ENCODE results near the gene TSPAN8.
"Not testable (repeated sequence)": the region's sequence is repeated elsewhere in the genome, so short reads cannot be mapped to it uniquely, and the experiment has no call there.

TSPAN8 gene

DNA sequence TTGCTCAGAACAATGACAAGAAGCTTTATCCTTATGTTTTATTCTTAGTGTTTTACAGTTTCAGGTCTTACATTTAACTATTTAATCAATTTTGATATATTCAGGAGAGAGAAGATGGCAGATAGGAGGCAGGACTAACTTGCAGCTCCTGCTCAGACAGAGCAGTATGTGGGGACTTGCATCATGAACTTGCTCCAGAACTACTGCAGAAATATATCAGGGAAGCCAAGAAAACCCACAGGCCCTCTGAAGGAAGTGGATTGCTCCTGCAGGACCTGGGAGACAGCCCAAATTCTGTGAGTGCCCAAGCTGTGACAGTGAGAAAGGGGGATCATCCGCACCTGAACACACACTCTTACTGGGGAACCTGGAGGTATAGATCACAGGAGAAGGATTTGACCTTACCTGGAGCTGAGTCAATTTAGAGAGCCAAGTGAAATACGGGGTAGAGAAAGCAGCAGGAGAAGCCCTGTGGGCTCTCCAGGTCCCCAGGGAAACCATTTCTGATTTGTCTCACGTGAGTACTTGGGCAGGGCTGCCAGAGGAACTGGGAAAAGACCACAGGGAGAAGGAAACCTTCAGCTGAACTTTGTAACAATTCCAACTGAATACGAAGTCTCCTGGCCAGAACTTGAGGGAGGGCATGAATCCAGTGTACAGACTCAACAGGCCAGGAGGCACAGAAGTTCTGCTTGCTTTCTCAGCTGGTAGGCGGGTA, 28.9 kb upstream of the TSPAN8 start:
- Histone ChIP-seq H3K9me3 (ENCODE audit: control insufficient read depth, insufficient read depth, low read length) (no peaks in the 10 kb centered on the region), H3K27me3 (ENCODE audit: control insufficient read depth, insufficient read depth, low read length) (no peaks in the 10 kb centered on the region), H3K27ac (ENCODE audit: low read length) (no peak overlapping the region), H3K36me3 (ENCODE audit: control insufficient read depth, insufficient read depth, low read length) (no peaks in the 10 kb centered on the region), H3K4me3 (ENCODE audit: low read length) (no peak overlapping the region), H3K4me1 (ENCODE audit: control insufficient read depth, insufficient read depth, low read length) (no peaks in the 10 kb centered on the region)
- DNase-seq (ENCODE audit: low read depth, low spot score), result no peak
- WGBS (ENCODE audit: insufficient coverage, insufficient read length), result no CpG with 5 or more reads among the region's 5 CpGs

DNA sequence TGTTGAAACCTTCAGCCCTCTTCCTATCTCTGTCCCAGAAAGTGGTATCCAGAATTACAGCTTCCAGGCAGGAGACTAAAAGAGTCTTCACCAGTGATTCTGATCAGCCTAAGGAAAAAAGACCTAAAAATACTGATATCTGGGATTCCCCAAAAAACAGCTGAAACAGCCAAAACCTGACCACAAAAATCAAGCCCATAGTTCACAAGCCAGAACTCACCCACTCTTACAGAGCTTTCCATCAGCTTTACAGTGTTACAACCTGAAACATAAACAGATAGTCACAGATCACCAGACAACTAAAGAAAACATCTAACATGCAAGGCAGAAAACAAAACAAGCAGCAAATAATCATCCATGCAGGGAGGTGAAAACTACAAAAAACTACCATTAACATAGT, 26.0 kb upstream of the TSPAN8 start:
- no peaks in the 10 kb centered on the region for H3K36me3 ChIP-seq (ENCODE audit: control insufficient read depth, insufficient read depth, low read length)
- DNase-seq (ENCODE audit: low read depth, low spot score), result no peak
- H3K27me3 ChIP-seq (ENCODE audit: control insufficient read depth, insufficient read depth, low read length), result no peaks in the 10 kb centered on the region
- H3K4me3 ChIP-seq (ENCODE audit: low read length), result no peak overlapping the region
- H3K4me1 ChIP-seq (ENCODE audit: control insufficient read depth, insufficient read depth, low read length), result no peaks in the 10 kb centered on the region
- no peak overlapping the region for H3K27ac ChIP-seq (ENCODE audit: low read length)
- H3K9me3 ChIP-seq (ENCODE audit: control insufficient read depth, insufficient read depth, low read length), result no peaks in the 10 kb centered on the region

DNA sequence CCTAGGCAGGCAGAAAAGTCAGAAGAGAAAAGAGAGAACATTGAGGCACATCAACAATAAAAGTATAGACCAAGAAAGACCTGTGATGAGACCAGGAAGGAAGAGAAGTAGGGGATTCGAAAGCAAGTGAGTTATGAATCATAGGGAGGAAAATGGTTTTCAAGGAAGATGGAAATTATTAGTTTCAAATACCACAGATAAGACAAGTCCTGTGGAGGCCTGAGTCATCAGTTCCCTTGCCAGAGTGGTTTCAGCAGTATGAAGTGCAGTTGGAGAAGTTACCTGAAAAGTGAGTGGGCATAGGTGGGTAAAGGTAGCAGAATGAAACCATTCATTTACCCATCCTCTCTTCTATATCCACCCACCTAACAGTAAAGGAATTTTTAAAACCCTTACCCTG, 25.2 kb upstream of the TSPAN8 start:
- Histone ChIP-seq H3K4me1 (ENCODE audit: control insufficient read depth, insufficient read depth, low read length) (no peaks in the 10 kb centered on the region), H3K4me3 (ENCODE audit: low read length) (no peak overlapping the region), H3K27ac (ENCODE audit: low read length) (no peak overlapping the region), H3K36me3 (ENCODE audit: control insufficient read depth, insufficient read depth, low read length) (no peaks in the 10 kb centered on the region), H3K9me3 (ENCODE audit: control insufficient read depth, insufficient read depth, low read length) (no peaks in the 10 kb centered on the region), H3K27me3 (ENCODE audit: control insufficient read depth, insufficient read depth, low read length) (no peaks in the 10 kb centered on the region)
- no peak for DNase-seq (ENCODE audit: low read depth, low spot score)
- no CpG with 5 or more reads among the region's 1 CpG for WGBS (ENCODE audit: insufficient coverage, insufficient read length)

DNA sequence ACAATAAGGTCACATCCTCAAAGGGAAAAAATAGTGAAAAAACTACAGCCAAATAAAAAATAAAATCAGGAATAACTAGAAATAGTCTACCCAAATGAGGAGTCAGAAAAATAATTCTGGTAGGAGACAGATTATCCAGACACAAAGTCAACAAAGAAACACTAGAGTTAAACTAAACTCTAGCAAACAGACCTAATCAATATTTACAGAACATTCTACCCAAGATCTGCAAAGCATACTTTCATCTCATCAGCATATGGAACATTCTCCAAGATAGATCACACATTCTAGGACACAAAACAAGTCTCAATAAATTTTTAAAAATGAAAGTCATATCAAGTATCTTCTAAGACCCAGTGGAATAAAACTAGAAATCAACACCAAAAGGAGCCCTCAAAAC, 20.4 kb upstream of the TSPAN8 start:
- Histone ChIP-seq H3K4me1 (ENCODE audit: control insufficient read depth, insufficient read depth, low read length) (no peaks in the 10 kb centered on the region), H3K4me3 (ENCODE audit: low read length) (no peak overlapping the region), H3K27me3 (ENCODE audit: control insufficient read depth, insufficient read depth, low read length) (no peaks in the 10 kb centered on the region), H3K27ac (ENCODE audit: low read length) (no peak overlapping the region), H3K36me3 (ENCODE audit: control insufficient read depth, insufficient read depth, low read length) (no peaks in the 10 kb centered on the region), H3K9me3 (ENCODE audit: control insufficient read depth, insufficient read depth, low read length) (no peaks in the 10 kb centered on the region)
- DNase-seq (ENCODE audit: low read depth, low spot score), result no peak

DNA sequence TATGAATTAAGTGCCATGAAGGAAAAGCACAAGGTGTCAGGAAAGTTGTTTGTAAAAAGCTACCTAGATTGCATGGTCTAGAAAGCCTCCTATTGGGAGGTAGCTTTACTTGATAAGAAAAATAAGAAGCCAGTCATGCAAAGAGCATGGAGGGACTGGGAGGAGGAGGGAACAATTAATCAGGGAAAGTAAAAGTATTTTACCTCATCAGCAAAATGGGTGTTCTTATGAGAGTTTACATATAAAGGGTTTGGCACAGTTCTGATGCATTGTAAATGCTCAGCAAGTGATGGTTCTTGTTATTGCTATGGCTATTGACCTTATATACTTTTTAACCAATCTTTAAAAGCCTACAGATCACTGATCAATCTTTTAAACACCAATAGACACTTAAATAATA, 17.0 kb upstream of the TSPAN8 start:
- Histone ChIP-seq H3K4me3 (ENCODE audit: low read length) (no peak overlapping the region), H3K27ac (ENCODE audit: low read length) (no peak overlapping the region), H3K36me3 (ENCODE audit: control insufficient read depth, insufficient read depth, low read length) (no peaks in the 10 kb centered on the region), H3K9me3 (ENCODE audit: control insufficient read depth, insufficient read depth, low read length) (no peaks in the 10 kb centered on the region), H3K27me3 (ENCODE audit: control insufficient read depth, insufficient read depth, low read length) (no peaks in the 10 kb centered on the region), H3K4me1 (ENCODE audit: control insufficient read depth, insufficient read depth, low read length) (no peaks in the 10 kb centered on the region)
- no peak for DNase-seq (ENCODE audit: low read depth, low spot score)

DNA sequence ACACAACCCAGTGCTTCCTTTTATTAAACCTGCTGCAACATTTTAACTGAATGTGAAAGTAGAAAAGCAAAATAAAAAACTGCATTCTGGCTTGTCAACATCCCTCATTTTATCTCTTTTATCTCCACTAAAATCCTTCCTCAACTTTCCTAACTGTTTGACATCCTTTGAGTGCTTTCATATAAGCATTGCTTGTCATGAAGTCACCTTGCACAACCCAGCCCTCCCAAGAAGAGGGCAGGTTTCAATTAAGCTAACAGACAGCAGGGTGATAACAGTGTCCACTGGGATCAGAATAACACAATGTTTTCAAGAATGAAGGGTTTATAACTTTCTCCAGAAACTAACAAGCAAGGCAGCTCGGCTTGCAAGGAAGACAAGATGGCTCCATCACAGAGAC, 16.3 kb upstream of the TSPAN8 start:
- DNase-seq (ENCODE audit: low read depth, low spot score), result no peak
- no peaks in the 10 kb centered on the region for H3K4me1 ChIP-seq (ENCODE audit: control insufficient read depth, insufficient read depth, low read length)
- no CpG with 5 or more reads among the region's 1 CpG for WGBS (ENCODE audit: insufficient coverage, insufficient read length)
- H3K9me3 ChIP-seq (ENCODE audit: control insufficient read depth, insufficient read depth, low read length), result no peaks in the 10 kb centered on the region
- H3K36me3 ChIP-seq (ENCODE audit: control insufficient read depth, insufficient read depth, low read length), result no peaks in the 10 kb centered on the region
- H3K27me3 ChIP-seq (ENCODE audit: control insufficient read depth, insufficient read depth, low read length), result no peaks in the 10 kb centered on the region
- H3K4me3 ChIP-seq (ENCODE audit: low read length), result no peak overlapping the region
- H3K27ac ChIP-seq (ENCODE audit: low read length), result no peak overlapping the region

DNA sequence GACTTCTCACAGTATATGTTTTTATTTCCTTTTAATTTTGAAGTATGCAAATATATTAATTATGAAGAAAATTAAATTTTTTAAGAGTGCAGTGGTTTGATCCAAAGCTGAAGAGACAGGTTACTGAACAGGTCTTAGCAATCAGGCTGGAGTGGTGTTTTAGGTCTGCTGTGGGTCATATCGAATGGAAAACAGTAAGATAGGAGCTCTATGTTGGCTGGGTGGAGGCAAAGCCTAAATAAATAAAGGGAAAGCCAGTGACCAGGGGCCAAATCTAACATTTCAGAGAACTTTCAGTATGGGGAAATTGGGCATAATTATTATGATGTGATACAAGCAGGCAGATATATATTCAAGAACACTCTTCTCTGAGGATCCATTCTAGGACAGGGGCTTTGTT, 12.7 kb upstream of the TSPAN8 start:
- Histone ChIP-seq H3K27ac (ENCODE audit: low read length) (no peak overlapping the region), H3K36me3 (ENCODE audit: control insufficient read depth, insufficient read depth, low read length) (peaks cover 3% of the 10 kb centered on the region; the same call in 1 of the 2 replicates), H3K27me3 (ENCODE audit: control insufficient read depth, insufficient read depth, low read length) (no peaks in the 10 kb centered on the region), H3K4me1 (ENCODE audit: control insufficient read depth, insufficient read depth, low read length) (no peaks in the 10 kb centered on the region), H3K9me3 (ENCODE audit: control insufficient read depth, insufficient read depth, low read length) (no peaks in the 10 kb centered on the region), H3K4me3 (ENCODE audit: low read length) (no peak overlapping the region)
- WGBS (ENCODE audit: insufficient coverage, insufficient read length), result no CpG with 5 or more reads among the region's 1 CpG
- DNase-seq (ENCODE audit: low read depth, low spot score), result no peak

DNA sequence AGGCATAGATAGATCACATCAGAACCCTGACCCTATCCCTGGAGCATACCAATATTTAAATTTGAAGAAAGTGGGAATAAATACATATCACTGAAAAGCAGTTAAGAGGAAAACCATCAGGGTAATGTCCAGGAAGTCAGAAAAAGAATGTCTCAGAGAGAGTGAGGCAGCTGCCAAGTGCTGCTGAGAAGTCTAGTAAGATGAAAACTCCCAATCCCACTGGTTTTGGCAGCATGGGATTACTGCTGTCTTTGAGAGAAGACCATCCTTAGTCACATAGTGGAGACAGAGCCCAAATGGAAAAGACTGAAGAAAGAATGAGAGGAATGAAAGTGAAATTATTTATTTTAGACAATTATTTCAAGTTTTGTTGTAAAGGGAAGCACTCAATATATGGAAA, 11.5 kb upstream of the TSPAN8 start:
- Histone ChIP-seq H3K27me3 (ENCODE audit: control insufficient read depth, insufficient read depth, low read length) (no peaks in the 10 kb centered on the region), H3K4me1 (ENCODE audit: control insufficient read depth, insufficient read depth, low read length) (no peaks in the 10 kb centered on the region), H3K27ac (ENCODE audit: low read length) (no peak overlapping the region), H3K4me3 (ENCODE audit: low read length) (no peak overlapping the region), H3K36me3 (ENCODE audit: control insufficient read depth, insufficient read depth, low read length) (peaks cover 3% of the 10 kb centered on the region; the same call in 1 of the 2 replicates), H3K9me3 (ENCODE audit: control insufficient read depth, insufficient read depth, low read length) (no peaks in the 10 kb centered on the region)
- DNase-seq (ENCODE audit: low read depth, low spot score), result no peak

DNA sequence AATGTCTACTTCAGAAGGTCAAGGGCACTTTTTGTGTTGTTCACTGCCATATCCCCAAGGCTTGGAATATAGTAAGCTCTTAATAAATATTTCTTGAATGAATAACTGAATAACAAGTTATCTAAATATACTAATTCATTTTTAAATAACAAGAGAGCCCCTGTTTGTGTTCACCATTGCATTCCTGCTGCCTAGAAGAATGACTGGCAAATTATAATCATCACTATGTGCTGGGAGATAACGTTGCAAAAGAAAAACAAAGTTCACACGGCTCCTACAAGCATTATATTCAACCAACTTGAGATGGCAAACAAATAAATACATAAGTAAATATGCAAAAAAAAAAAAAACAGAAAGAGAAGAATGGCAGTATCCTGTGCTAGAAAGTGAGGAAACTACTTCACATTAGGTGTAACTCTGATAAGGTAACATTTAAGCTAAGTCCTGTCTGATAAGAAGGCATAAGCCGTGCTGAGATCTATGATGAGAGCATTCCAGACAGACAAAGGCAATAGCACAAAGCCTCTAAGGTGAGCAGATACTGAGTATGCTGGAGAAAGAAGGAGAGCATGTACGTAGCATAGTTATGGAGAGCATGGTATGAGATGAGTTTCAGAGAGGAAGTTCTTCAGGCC, 9.2 kb upstream of the TSPAN8 start:
- no CpG with 5 or more reads among the region's 4 CpGs for WGBS (ENCODE audit: insufficient coverage, insufficient read length)
- H3K4me1 ChIP-seq (ENCODE audit: control insufficient read depth, insufficient read depth, low read length), result no peaks in the 10 kb centered on the region
- H3K4me3 ChIP-seq (ENCODE audit: low read length), result no peak overlapping the region
- H3K27me3 ChIP-seq (ENCODE audit: control insufficient read depth, insufficient read depth, low read length), result no peaks in the 10 kb centered on the region
- H3K36me3 ChIP-seq (ENCODE audit: control insufficient read depth, insufficient read depth, low read length), result peaks cover 3% of the 10 kb centered on the region; the same call in 1 of the 2 replicates
- H3K27ac ChIP-seq (ENCODE audit: low read length), result no peak overlapping the region
- DNase-seq (ENCODE audit: low read depth, low spot score), result no peak
- H3K9me3 ChIP-seq (ENCODE audit: control insufficient read depth, insufficient read depth, low read length), result no peaks in the 10 kb centered on the region

DNA sequence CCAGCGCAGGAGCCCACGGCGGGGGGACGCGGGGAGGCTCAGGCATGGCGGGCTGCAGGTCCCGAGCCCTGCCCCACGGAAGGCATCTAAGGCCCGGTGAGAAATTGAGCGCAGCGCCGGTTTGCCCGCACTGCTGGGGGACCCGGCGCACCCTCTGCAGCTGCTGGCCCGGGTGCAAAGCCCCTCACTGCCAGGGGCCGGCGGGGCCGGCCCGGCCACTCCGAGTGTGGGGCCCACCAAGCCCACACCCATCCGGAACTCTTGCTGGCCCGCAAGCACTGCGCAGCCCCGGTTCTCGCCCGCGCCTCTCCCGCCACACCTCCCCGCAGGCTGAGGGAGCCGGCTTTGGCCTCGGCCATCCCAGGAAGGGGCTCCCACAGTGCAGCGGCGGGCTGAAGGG, 8.5 kb upstream of the TSPAN8 start:
- no peak overlapping the region for H3K4me3 ChIP-seq (ENCODE audit: low read length)
- no peak overlapping the region for H3K27ac ChIP-seq (ENCODE audit: low read length)
- H3K27me3 ChIP-seq (ENCODE audit: control insufficient read depth, insufficient read depth, low read length), result no peaks in the 10 kb centered on the region
- H3K36me3 ChIP-seq (ENCODE audit: control insufficient read depth, insufficient read depth, low read length), result peaks cover 3% of the 10 kb centered on the region; the same call in 1 of the 2 replicates
- WGBS (ENCODE audit: insufficient coverage, insufficient read length), result no CpG with 5 or more reads among the region's 34 CpGs
- no peaks in the 10 kb centered on the region for H3K4me1 ChIP-seq (ENCODE audit: control insufficient read depth, insufficient read depth, low read length)
- H3K9me3 ChIP-seq (ENCODE audit: control insufficient read depth, insufficient read depth, low read length), result no peaks in the 10 kb centered on the region
- DNase-seq (ENCODE audit: low read depth, low spot score), result no peak

DNA sequence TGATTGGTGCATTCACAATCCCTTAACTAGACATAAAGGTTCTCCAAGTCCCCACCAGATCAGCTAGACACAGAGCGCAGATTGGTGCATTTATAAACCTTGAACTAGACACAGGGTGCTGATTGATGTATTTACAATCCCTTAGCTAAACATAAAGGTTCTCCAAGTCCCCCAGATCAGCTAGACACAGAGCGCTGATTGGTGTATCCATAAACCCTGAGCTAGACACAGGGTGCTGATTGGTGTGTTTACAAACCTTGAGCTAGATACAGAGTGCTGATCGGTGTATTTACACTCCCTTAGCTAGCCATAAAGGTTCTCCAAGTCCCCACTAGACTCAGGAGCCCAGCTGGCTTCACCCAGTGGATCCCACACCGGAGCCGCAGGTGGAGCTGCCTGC, 8.0 kb upstream of the TSPAN8 start:
- not testable (repeated sequence) for H3K27ac ChIP-seq (ENCODE audit: low read length); H3K4me3 ChIP-seq (ENCODE audit: low read length); H3K9me3 ChIP-seq (ENCODE audit: control insufficient read depth, insufficient read depth, low read length); DNase-seq (ENCODE audit: low read depth, low spot score); H3K4me1 ChIP-seq (ENCODE audit: control insufficient read depth, insufficient read depth, low read length); H3K27me3 ChIP-seq (ENCODE audit: control insufficient read depth, insufficient read depth, low read length); H3K36me3 ChIP-seq (ENCODE audit: control insufficient read depth, insufficient read depth, low read length)
- no CpG with 5 or more reads among the region's 5 CpGs for WGBS (ENCODE audit: insufficient coverage, insufficient read length)

Measured in iPS DF 6.9 (cell line).